ENCODE results near the gene GATA5.

GATA5 gene

GRCh38 chr20:62511915-62512610, 36.3 kb upstream of the GATA5 start:
- H3K27ac ChIP-seq = no peak overlapping the region
- TF ChIP-seq CTCF (IDR thresholded peaks at IDR 0.05) = no peak
- DNase-seq (ENCODE audit: low spot score) = no peak
- no peak overlapping the region for H3K4me3 ChIP-seq

GRCh38 chr20:62511300-62511914, 35.6 kb upstream of the GATA5 start:
- Histone ChIP-seq H3K4me3 (no peak overlapping the region), H3K27ac (no peak overlapping the region)
- TF ChIP-seq CTCF (IDR thresholded peaks at IDR 0.05) = no peak
- no peak for DNase-seq (ENCODE audit: low spot score)

- no peak for DNase-seq (ENCODE audit: low spot score)
- no peak for TF ChIP-seq CTCF (IDR thresholded peaks at IDR 0.05)
- Histone ChIP-seq H3K27ac (no peak overlapping the region), H3K4me3 (no peak overlapping the region)
Measured at GRCh38 chr20:62508641-62509051, 32.9 kb upstream of the GATA5 start.

GRCh38 chr20:62507991-62508640, 32.3 kb upstream of the GATA5 start:
- Histone ChIP-seq H3K27ac (no peak overlapping the region), H3K4me3 (no peak overlapping the region)
- no peak for TF ChIP-seq CTCF (IDR thresholded peaks at IDR 0.05)
- DNase-seq (ENCODE audit: low spot score) = no peak

GRCh38 chr20:62507323-62507722, 31.5 kb upstream of the GATA5 start:
- no peak for DNase-seq (ENCODE audit: low spot score)
- Histone ChIP-seq H3K27ac (no peak overlapping the region), H3K4me3 (no peak overlapping the region)
- no peak for TF ChIP-seq CTCF (IDR thresholded peaks at IDR 0.05)

- no peak for DNase-seq (ENCODE audit: low spot score)
- H3K4me3 ChIP-seq = no peak overlapping the region
- TF ChIP-seq CTCF (IDR thresholded peaks at IDR 0.05) = no peak
- H3K27ac ChIP-seq = no peak overlapping the region
Measured at GRCh38 chr20:62506791-62507190, 31.0 kb upstream of the GATA5 start.
